Psoas muscle (tissue), 8 donors: ENCODE data around the gene TRAPPC10. TPM values are rescaled to one million over a fixed set of nuclear protein-coding genes. Genes with fewer than 3 reads are reported as not detected.
A peak's percentile ranks its signal among the peaks of the same experiment; 100 is the strongest.
"Not testable (repeated sequence)": the region's sequence is repeated elsewhere in the genome, so short reads cannot be mapped to it uniquely, and the experiment has no call there.

Experiments used
- ATAC-seq, 4 donors: fragments of 200-7000 bp; cut with Tn5 transposase; one replicate each; pipeline ENCODE4 v1.9.1; 2020; ENCODE audit warnings: moderate library complexity in 3 of 4, mild to moderate bottlenecking in 2 of 4
- DNase-seq, 2 donors: peaks; one replicate each; pipeline ENCODE4 v3.0.0-alpha.2; 2020
- H3K27ac ChIP-seq: fragments of 200-600 bp; one replicate; pipeline ENCODE4 v1.8.0; 2022
- H3K27me3 ChIP-seq, 3 donors: fragments of 200-600 bp in 1 of 3; one replicate each; pipeline versions ENCODE4 v1.6.1 to v1.8.0; 2013 to 2022; ENCODE audit warnings: low read length in 2 of 3, mild to moderate bottlenecking in 2 of 3, moderate library complexity in 1 of 3; ENCODE audit not compliant: insufficient read depth in 3 of 3
- H3K36me3 ChIP-seq, 2 donors: fragments of 200-600 bp in 1 of 2; one replicate each; pipeline versions ENCODE4 v1.6.1 to v1.8.0; 2013 to 2022; ENCODE audit warnings: low read depth in 1 of 2, mild to moderate bottlenecking in 1 of 2, moderate library complexity in 1 of 2; ENCODE audit not compliant: insufficient read depth in 1 of 2
- H3K4me1 ChIP-seq: fragments of 200-600 bp; one replicate; pipeline ENCODE4 v1.8.0; 2022
- H3K4me3 ChIP-seq: fragments of 200-600 bp; one replicate; pipeline ENCODE4 v1.8.0; 2022; ENCODE audit warnings: mild to moderate bottlenecking
- H3K9me3 ChIP-seq: fragments of 200-600 bp; one replicate; pipeline ENCODE4 v1.8.0; 2022
- WGBS, 3 donors: extraction: QIAGEN DNeasy Blood & Tissue Kit; methylation state at CpG; one replicate each; pipeline versions ENCODE4 v1.1.6 to v1.1.7; 2013; 5-methylcytosine and 5-hydroxymethylcytosine counted together
- intact Hi-C, 2 donors: fragments of 100-400 bp; cut with DNase I; formaldehyde crosslinking; loops; one replicate each; pipeline versions ENCODE4 v1.11.0 to v1.14.2; 2022
- polyA plus RNA-seq, 3 donors: library from polyadenylated mRNA; stranded (reverse); fragments of 200-250 nt; gene quantifications; one replicate each; pipeline ENCODE4 v1.2.3, GENCODE V29; 2013
- total RNA-seq, 4 donors: library from RNA; stranded (reverse); fragmentation: NEBNext Ultra II Directional in 2 of 4; extraction: Animal tissue kit (Norgen Biotek cat#: 25700) in 2 of 4; gene quantifications; one replicate each; pipeline versions ENCODE4 v1.2.1 to v1.2.4, GENCODE V29; 2021 to 2023
- TF ChIP-seq, protein P1 (sequence below): fragments of 200-600 bp; IDR thresholded peaks from one replicate; pipeline ENCODE4 v1.8.0; 2022; ENCODE audit warnings: antibody characterized with exemption
- donor health status: healthy with polysubstance abuse.
- donor health status: DM: no; HTN: no; CAD: no; lungs with moderate emphysema.
- donor health status: Bipolar disorder and iron deficiency.
- donor health status: healthy.
- donor health status: DM: yes; HTN: yes; CAD: no.
- donor health status: DM: no; HTN: no; CAD: no.
- donor health status: DM: no; HTN: no; CAD: no.
- donor health status: DM: yes; HTN: yes; CAD: no.

The TRAPPC10 gene
- total and polyA plus RNA-seq, 7 donors: 6.4 to 22.2 (median 20.0) TPM

GRCh38 chr21:44093761-44094160 lies 81.7 kb downstream of the TRAPPC10 start:
- WGBS, 3 donors: 81 to 88% (median 85%) methylated on average over 9 of the region's 9 CpGs
- TF ChIP-seq, protein P1, sequence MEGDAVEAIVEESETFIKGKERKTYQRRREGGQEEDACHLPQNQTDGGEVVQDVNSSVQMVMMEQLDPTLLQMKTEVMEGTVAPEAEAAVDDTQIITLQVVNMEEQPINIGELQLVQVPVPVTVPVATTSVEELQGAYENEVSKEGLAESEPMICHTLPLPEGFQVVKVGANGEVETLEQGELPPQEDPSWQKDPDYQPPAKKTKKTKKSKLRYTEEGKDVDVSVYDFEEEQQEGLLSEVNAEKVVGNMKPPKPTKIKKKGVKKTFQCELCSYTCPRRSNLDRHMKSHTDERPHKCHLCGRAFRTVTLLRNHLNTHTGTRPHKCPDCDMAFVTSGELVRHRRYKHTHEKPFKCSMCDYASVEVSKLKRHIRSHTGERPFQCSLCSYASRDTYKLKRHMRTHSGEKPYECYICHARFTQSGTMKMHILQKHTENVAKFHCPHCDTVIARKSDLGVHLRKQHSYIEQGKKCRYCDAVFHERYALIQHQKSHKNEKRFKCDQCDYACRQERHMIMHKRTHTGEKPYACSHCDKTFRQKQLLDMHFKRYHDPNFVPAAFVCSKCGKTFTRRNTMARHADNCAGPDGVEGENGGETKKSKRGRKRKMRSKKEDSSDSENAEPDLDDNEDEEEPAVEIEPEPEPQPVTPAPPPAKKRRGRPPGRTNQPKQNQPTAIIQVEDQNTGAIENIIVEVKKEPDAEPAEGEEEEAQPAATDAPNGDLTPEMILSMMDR: no peak
- Histone ChIP-seq H3K36me3 (peaks cover 9 to 67% of the 10 kb centered on the region in 2 donors), H3K4me1 (no peaks in the 10 kb centered on the region), H3K27ac (no peak overlapping the region), H3K27me3 (no peaks in the 10 kb centered on the region), H3K4me3 (no peak overlapping the region), H3K9me3 (no peaks in the 10 kb centered on the region)
- ATAC-seq: no peak
- DNase-seq: no peak
- intact Hi-C loops: no loop called here

DNA sequence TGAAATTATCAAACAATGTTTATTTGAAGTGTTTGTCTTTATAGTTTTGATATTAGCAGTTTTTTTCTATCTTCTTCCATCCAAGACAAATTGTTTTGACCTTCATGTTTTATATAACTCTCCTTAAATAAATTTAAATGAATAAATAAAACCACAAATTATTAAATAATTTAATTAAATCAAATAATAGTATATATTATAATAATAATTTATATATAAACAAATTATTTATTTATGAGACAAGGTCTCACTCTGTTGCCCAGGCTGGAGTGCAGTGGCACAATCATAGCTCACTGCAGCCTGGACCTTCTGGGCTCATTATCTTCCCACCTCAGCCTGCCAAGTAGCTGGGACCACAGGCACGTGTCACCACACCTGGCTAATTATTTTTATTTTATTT lies 82.7 kb downstream of the TRAPPC10 start:
- Histone ChIP-seq H3K27me3 (no peaks in the 10 kb centered on the region), H3K4me3 (no peak overlapping the region), H3K4me1 (no peaks in the 10 kb centered on the region), H3K36me3 (peaks cover 9 to 56% of the 10 kb centered on the region in 2 donors), H3K27ac (no peak overlapping the region), H3K9me3 (no peaks in the 10 kb centered on the region)
- TF ChIP-seq, protein P1: no peak
- intact Hi-C loops: no loop called here
- ATAC-seq (no peak), DNase-seq (no peak)
- 57 to 66% (median 60%) methylated on average over 1 of the region's 1 CpG for WGBS, 3 donors

- H3K27ac ChIP-seq, H3K4me3 ChIP-seq, H3K4me1 ChIP-seq, DNase-seq, H3K27me3 ChIP-seq, ATAC-seq, intact Hi-C loops, H3K9me3 ChIP-seq: not testable (repeated sequence)
- no CpG with 5 or more reads among the region's 6 CpGs for WGBS, 3 donors
- peaks cover 4 to 20% of the 10 kb centered on the region in 2 donors for H3K36me3 ChIP-seq
Observed at GRCh38 chr21:44098507-44098906, 86.4 kb downstream of the TRAPPC10 start.

- H3K36me3 ChIP-seq: peaks cover 4 to 15% of the 10 kb centered on the region in 2 donors
- WGBS, 3 donors: no CpG with 5 or more reads among the region's 13 CpGs
- H3K9me3 ChIP-seq, ATAC-seq, H3K27ac ChIP-seq, intact Hi-C loops, DNase-seq, H3K27me3 ChIP-seq, H3K4me1 ChIP-seq, H3K4me3 ChIP-seq: not testable (repeated sequence)
Observed at GRCh38 chr21:44098964-44099363, 86.9 kb downstream of the TRAPPC10 start.

DNA sequence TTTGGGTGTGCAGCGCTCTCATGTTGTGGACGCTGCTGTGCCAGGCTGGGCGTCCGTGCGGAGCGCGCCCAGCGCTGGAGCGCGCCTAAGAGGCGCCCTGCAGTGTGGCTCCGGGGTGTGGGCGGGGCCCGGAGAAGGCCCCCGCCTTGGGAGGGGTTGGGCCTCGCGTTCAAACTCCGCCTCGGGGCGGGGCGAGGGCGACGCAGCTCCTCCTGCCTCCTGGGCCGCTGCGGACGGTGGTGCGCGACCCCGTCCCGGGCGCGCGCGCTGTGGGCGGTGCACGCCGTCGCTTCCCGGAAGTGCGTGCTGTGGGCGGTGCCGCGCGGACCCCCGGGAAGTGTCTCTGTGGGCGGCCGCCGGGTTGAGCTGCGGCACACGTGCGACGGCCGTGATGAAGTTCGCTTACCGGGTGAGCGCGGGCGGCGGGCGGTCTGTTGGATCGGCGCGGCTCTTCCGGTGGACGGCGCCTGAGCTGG lies 95.0 kb downstream of the TRAPPC10 start, which contains the start of gene PWP2:
Gene PWP2 (plus strand): TSS at position 374 of the 476 bp plus-strand sequence. CDS start 18 bp downstream, at position 392.
- H3K9me3 ChIP-seq, H3K4me1 ChIP-seq, intact Hi-C loops, H3K27ac ChIP-seq, H3K36me3 ChIP-seq, H3K27me3 ChIP-seq: not testable (repeated sequence)
- DNase-seq (peak; percentile 27 to 45), ATAC-seq (peak; percentile 94 to 97 (median 96))
- WGBS, 3 donors: 0% methylated on average over 5 to 12 of the region's 66 CpGs
- peak within 1 kb of the TSS; percentile 58 for H3K4me3 ChIP-seq

DNA sequence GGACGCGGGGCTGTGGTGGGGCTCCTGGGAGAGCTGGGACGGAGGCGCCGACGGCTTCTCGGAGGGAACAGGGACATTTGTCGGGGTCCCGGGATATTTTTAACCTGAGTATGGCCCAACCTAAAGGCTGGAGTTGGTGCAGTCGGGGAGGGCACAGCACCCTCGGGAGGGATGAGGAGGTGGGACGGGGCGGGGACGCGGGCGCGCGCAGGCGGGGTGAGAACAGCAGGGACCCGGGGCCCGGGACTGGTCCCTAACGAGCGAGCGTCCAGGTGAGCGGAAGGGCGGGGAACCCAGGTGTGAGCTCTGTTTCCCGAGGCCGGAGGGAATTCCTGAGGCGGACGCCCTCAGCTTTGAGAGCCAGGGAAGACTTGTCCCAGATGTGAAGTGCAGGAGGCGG lies 95.5 kb downstream of the TRAPPC10 start:
- WGBS, 3 donors: no CpG with 5 or more reads among the region's 31 CpGs
- peak overlapping the region; percentile 58 for H3K4me3 ChIP-seq
- H3K27me3 ChIP-seq, H3K27ac ChIP-seq, H3K4me1 ChIP-seq, intact Hi-C loops, H3K9me3 ChIP-seq, DNase-seq, H3K36me3 ChIP-seq: not testable (repeated sequence)
- ATAC-seq: peak; percentile 36 to 61 (median 52)

DNA sequence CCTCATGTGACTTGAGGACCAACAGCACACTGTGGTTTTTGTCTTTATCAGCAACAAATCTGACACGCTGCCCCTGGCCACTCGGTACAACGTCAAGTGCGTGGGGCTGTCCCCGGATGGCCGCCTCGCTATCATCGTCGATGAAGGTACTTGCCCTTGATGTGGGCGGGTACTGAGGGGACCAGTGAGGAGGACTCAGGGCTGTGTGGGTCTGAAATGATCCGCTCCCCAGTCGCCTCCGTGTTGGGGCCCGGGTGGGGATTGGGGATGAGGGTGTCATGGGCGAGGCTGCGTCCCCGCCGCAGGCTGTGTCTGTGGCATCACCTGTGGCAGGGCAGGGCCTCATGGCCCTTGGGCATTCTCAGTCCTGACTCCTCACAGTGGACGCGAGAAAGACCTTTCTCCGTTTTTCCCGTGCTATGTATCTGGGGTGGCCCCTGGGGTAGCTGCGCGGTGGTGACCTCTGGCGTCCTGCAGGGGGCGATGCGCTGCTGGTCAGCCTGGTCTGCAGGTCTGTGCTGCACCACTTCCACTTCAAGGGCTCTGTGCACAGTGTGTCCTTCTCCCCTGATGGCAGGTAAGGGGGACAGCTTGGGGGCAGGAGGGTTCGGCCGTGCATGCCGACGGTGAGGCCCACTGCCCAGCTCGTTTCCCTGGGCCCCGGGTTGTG lies 101.7 kb downstream of the TRAPPC10 start:
- ATAC-seq, H3K27me3 ChIP-seq, intact Hi-C loops, H3K4me3 ChIP-seq, H3K9me3 ChIP-seq, DNase-seq, H3K4me1 ChIP-seq, H3K27ac ChIP-seq, H3K36me3 ChIP-seq: not testable (repeated sequence)
- no CpG with 5 or more reads among the region's 33 CpGs for WGBS, 3 donors

DNA sequence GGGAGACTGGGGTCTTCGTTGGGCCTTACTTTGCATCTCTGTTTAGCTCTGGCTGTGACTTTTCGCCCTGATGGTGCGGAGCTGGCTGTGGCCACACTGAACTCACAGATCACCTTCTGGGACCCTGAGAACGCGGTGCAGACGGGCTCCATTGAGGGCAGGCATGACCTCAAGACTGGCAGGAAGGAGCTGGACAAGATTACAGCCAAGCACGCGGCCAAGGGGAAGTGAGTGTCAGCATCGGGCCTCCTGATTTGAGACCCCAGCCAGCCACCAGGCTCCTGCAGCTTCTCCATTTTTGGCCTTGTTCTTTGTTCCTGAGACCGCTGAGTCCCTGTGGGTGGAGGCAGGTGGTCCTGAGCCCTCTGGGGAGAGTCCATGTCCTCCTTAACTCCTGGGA lies 110.0 kb downstream of the TRAPPC10 start:
- ATAC-seq, H3K4me1 ChIP-seq, H3K36me3 ChIP-seq, H3K27me3 ChIP-seq, H3K27ac ChIP-seq, H3K9me3 ChIP-seq, intact Hi-C loops, H3K4me3 ChIP-seq, DNase-seq: not testable (repeated sequence)
- no CpG with 5 or more reads among the region's 10 CpGs for WGBS, 3 donors

- no CpG with 5 or more reads among the region's 19 CpGs for whole genome bisulfite sequencing, 3 donors
- DNase-seq, H3K27me3 ChIP-seq, H3K9me3 ChIP-seq, H3K4me1 ChIP-seq, H3K27ac ChIP-seq, ATAC-seq, H3K4me3 ChIP-seq, H3K36me3 ChIP-seq, intact Hi-C loops: not testable (repeated sequence)
Observed at GRCh38 chr21:44127827-44128226, 115.7 kb downstream of the TRAPPC10 start.

GRCh38 chr21:44133715-44134057 lies 121.6 kb downstream of the TRAPPC10 start:
- 0% methylated on average over 4 of the region's 35 CpGs; no CpG with 5 or more reads in 2 of the 3 donors for WGBS, 3 donors
- H3K27me3 ChIP-seq, H3K27ac ChIP-seq, DNase-seq, H3K4me1 ChIP-seq, intact Hi-C loops, H3K9me3 ChIP-seq, H3K36me3 ChIP-seq, H3K4me3 ChIP-seq: not testable (repeated sequence)
- ATAC-seq: peak in 3 of 4 donors; percentile 1 to 34 (median 5)
